ENCODE measurements around the gene GPR83.

DNA sequence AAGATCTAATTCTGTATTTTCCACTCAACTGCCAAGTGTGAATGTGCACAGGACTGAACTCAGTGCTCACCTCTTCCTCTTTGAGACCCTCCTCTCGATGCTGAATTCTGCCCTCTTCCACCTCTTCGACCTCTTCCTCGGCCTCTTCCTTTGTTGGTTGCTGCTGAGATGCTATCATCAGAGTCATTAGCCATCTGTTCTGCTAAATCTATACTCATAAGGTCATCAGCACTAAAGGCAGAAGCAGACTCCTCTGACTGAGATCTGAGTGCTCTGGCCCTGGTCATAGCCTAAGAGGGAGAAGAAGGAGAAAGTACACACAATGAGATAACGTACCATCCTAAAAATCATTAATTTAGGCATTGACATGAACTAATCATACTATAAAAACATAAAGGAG is 45.9 kb upstream of the GPR83 start:
- TF ChIP-seq, protein P1, sequence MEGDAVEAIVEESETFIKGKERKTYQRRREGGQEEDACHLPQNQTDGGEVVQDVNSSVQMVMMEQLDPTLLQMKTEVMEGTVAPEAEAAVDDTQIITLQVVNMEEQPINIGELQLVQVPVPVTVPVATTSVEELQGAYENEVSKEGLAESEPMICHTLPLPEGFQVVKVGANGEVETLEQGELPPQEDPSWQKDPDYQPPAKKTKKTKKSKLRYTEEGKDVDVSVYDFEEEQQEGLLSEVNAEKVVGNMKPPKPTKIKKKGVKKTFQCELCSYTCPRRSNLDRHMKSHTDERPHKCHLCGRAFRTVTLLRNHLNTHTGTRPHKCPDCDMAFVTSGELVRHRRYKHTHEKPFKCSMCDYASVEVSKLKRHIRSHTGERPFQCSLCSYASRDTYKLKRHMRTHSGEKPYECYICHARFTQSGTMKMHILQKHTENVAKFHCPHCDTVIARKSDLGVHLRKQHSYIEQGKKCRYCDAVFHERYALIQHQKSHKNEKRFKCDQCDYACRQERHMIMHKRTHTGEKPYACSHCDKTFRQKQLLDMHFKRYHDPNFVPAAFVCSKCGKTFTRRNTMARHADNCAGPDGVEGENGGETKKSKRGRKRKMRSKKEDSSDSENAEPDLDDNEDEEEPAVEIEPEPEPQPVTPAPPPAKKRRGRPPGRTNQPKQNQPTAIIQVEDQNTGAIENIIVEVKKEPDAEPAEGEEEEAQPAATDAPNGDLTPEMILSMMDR (IDR thresholded peaks at IDR 0.05): no peak
- TF ChIP-seq POLR2AphosphoS5 (IDR thresholded peaks at IDR 0.05) (no peak), EP300 (IDR thresholded peaks at IDR 0.05) (no peak), POLR2A (IDR thresholded peaks at IDR 0.05) (no peak)
